RPMI8226 (cell line): Measurements from ENCODE around the gene COL18A1.

ENCODE experiments used
- DNase-seq: peaks from one replicate; pipeline ENCODE4 v3.0.0-alpha.2; 2015

COL18A1 gene

GRCh38 chr21:45470773-45471524 lies 66.0 kb downstream of the COL18A1 start:
- no peak for DNase-seq

- no peak for DNase-seq
These were observed 66.7 kb downstream of the COL18A1 start for GRCh38 chr21:45471525-45472221.

GRCh38 chr21:45472445-45473365 lies 67.7 kb downstream of the COL18A1 start:
- DNase-seq: no peak

GRCh38 chr21:45473496-45474322 lies 68.7 kb downstream of the COL18A1 start:
- DNase-seq: no peak

- DNase-seq: no peak
These were observed 69.5 kb downstream of the COL18A1 start for GRCh38 chr21:45474323-45474950.

- no peak for DNase-seq
These were observed 70.2 kb downstream of the COL18A1 start for GRCh38 chr21:45475004-45475685.

- no peak for DNase-seq
These were observed 71.0 kb downstream of the COL18A1 start for GRCh38 chr21:45475797-45476570.

GRCh38 chr21:45476582-45476981 lies 71.6 kb downstream of the COL18A1 start:
- DNase-seq: no peak

- no peak for DNase-seq
These were observed 72.5 kb downstream of the COL18A1 start for GRCh38 chr21:45477176-45478114.

- peak; percentile 82 for DNase-seq
These were observed 73.3 kb downstream of the COL18A1 start for GRCh38 chr21:45478115-45478801.

GRCh38 chr21:45478816-45479669 lies 74.1 kb downstream of the COL18A1 start:
- no peak for DNase-seq

GRCh38 chr21:45479691-45480675 lies 75.0 kb downstream of the COL18A1 start:
- DNase-seq: no peak

GRCh38 chr21:45480701-45481500 lies 75.9 kb downstream of the COL18A1 start:
- DNase-seq: no peak

GRCh38 chr21:45481566-45481965 lies 76.6 kb downstream of the COL18A1 start:
- no peak for DNase-seq
